Transverse colon (tissue), 4 donors: Measurements from ENCODE around the gene IRF8. TPM values are rescaled to one million over a fixed set of nuclear protein-coding genes. Genes with fewer than 3 reads are reported as not detected.

Experiments used
- DNase-seq: peaks from one replicate; pipeline ENCODE4 v3.0.0-alpha.2; 2019
- H3K27ac ChIP-seq, 4 donors: fragments of 200-600 bp; sonication (generic); 2 replicates each; pipeline ENCODE4 v1.5.1; 2016 to 2018; ENCODE audit warnings: inconsistent platforms in 4 of 4
- H3K27me3 ChIP-seq: fragments of 200-600 bp; sonication (generic); 2 replicates; pipeline ENCODE4 v1.5.1; 2017; ENCODE audit warnings: inconsistent platforms
- H3K36me3 ChIP-seq, 4 donors: fragments of 200-600 bp; sonication (generic); 2 replicates each; pipeline ENCODE4 v1.5.1; 2017 to 2019; ENCODE audit warnings: inconsistent platforms in 4 of 4
- H3K4me1 ChIP-seq, 4 donors: fragments of 200-600 bp; sonication (generic); 2 replicates each; pipeline ENCODE4 v1.5.1; 2017 to 2020; ENCODE audit warnings: inconsistent platforms in 4 of 4
- H3K4me3 ChIP-seq, 4 donors: fragments of 200-600 bp; sonication (generic); 1 replicate in 1 of 4; 2 replicates in 3 of 4; pipeline versions ENCODE4 v1.5.1 to v1.6.1; 2017 to 2019; ENCODE audit warnings: inconsistent platforms in 4 of 4
- H3K9me3 ChIP-seq, 2 donors: fragments of 200-600 bp; sonication (generic); 2 replicates each; pipeline ENCODE4 v1.5.1; 2017 to 2019; ENCODE audit warnings: inconsistent platforms in 2 of 2
- CTCF ChIP-seq, 5 experiments: fragments of 200-600 bp in 3 of 5; fragments of 450-650 bp in 2 of 5; sonication (generic) in 3 of 5; IDR thresholded peaks; 1 replicate in 2 of 5; 2 replicates in 3 of 5; pipeline ENCODE4 v1.5.1; 2016 to 2017; ENCODE audit warnings: antibody characterized with exemption in 5 of 5, inconsistent platforms in 3 of 5, mild to moderate bottlenecking in 2 of 5, moderate library complexity in 1 of 5
- EP300 ChIP-seq: sonication (generic); formaldehyde crosslinking; IDR thresholded peaks from one replicate; pipeline ENCODE4 v1.6.1; 2017; ENCODE audit warnings: antibody characterized with exemption, low read depth
- POLR2A ChIP-seq: fragments of 450-650 bp; IDR thresholded peaks from one replicate; pipeline ENCODE4 v1.6.1; 2016; ENCODE audit warnings: antibody characterized with exemption, mild to moderate bottlenecking, moderate library complexity
- POLR2AphosphoS5 ChIP-seq, 3 donors: sonication (generic); formaldehyde crosslinking; IDR thresholded peaks; one replicate each; pipeline ENCODE4 v1.6.1; 2016; ENCODE audit warnings: antibody characterized with exemption in 3 of 3
- WGBS, 2 donors: methylation state at CpG; one replicate each; pipeline ENCODE4 v1.1.5; 2018; ENCODE audit warnings: low coverage in 1 of 2; 5-methylcytosine and 5-hydroxymethylcytosine counted together
- in situ Hi-C, 4 donors: fragments of 200-750 bp; cut with MboI; loops; one replicate each; pipeline versions ENCODE4 v1.15.0 to v1.15.1; 2017; ENCODE audit warnings: low sequenced_read_pairs in 3 of 4, low pct_ligation_motif_present in 1 of 4, low pct_unique_long_range_greater_than_20kb in 1 of 4
- intact Hi-C: fragments of 100-400 bp; cut with DNase I; formaldehyde crosslinking; loops from one replicate; pipeline ENCODE4 v1.15.1; 2023; ENCODE audit warnings: low total_unique reads
- total RNA-seq, 4 donors: library from RNA; depleted of rRNA; stranded (reverse); fragments of >200 nt; gene quantifications; one replicate each; pipeline ENCODE4 v1.1.0, GENCODE V29; 2016

IRF8 gene
- total RNA-seq, 4 donors from 2014 or later: 20.7 to 70.7 (median 45.2) TPM

GRCh38 chr16:85860413-85861094 is 38.4 kb upstream of the IRF8 start:
- no peaks in the 10 kb centered on the region for H3K36me3 ChIP-seq
- DNase-seq: no peak
- H3K27me3 ChIP-seq: no peaks in the 10 kb centered on the region
- no peaks in the 10 kb centered on the region for H3K4me1 ChIP-seq
- no peaks in the 10 kb centered on the region for H3K9me3 ChIP-seq
- H3K4me3 ChIP-seq: no peak overlapping the region
- intact Hi-C loops (no loop called here), in situ Hi-C loops (no loop called here)
- TF ChIP-seq POLR2AphosphoS5 (IDR thresholded peaks at IDR 0.05) (no peak), POLR2A (no peak), CTCF (IDR thresholded peaks at IDR 0.05) (no peak), EP300 (no peak)
- WGBS, 2 donors: 84% methylated on average over 12 of the region's 12 CpGs; no CpG with 5 or more reads in 1 of the 2 donors
- H3K27ac ChIP-seq: no peak overlapping the region

GRCh38 chr16:85861095-85861825 is 37.7 kb upstream of the IRF8 start:
- 75% methylated on average over 16 of the region's 16 CpGs; no CpG with 5 or more reads in 1 of the 2 donors for WGBS, 2 donors
- intact Hi-C loops (no loop called here), in situ Hi-C loops (no loop called here)
- no peaks in the 10 kb centered on the region for H3K27me3 ChIP-seq
- DNase-seq: no peak
- H3K4me3 ChIP-seq: no peak overlapping the region
- H3K9me3 ChIP-seq: no peaks in the 10 kb centered on the region
- no peak overlapping the region for H3K27ac ChIP-seq
- TF ChIP-seq POLR2A: no peak
- TF ChIP-seq POLR2AphosphoS5 (IDR thresholded peaks at IDR 0.05): no peak
- no peak for TF ChIP-seq EP300
- no peak for TF ChIP-seq CTCF (IDR thresholded peaks at IDR 0.05)
- no peaks in the 10 kb centered on the region for H3K36me3 ChIP-seq
- H3K4me1 ChIP-seq: no peaks in the 10 kb centered on the region

- WGBS, 2 donors: 85 to 92% methylated on average over 2 to 19 of the region's 19 CpGs
- no peaks in the 10 kb centered on the region for H3K27me3 ChIP-seq
- intact Hi-C loops: no loop called here
- no peaks in the 10 kb centered on the region for H3K36me3 ChIP-seq
- H3K4me1 ChIP-seq: no peaks in the 10 kb centered on the region
- no peak for DNase-seq
- H3K27ac ChIP-seq: no peak overlapping the region
- TF ChIP-seq CTCF (IDR thresholded peaks at IDR 0.05) (no peak), POLR2AphosphoS5 (IDR thresholded peaks at IDR 0.05) (no peak), EP300 (no peak), POLR2A (no peak)
- in situ Hi-C loops: no loop called here
- no peaks in the 10 kb centered on the region for H3K9me3 ChIP-seq
- no peak overlapping the region for H3K4me3 ChIP-seq
These were observed 36.2 kb upstream of the IRF8 start for GRCh38 chr16:85862476-85863383.

- in situ Hi-C loops: no loop called here
- no peaks in the 10 kb centered on the region for H3K36me3 ChIP-seq
- no peak for DNase-seq
- no peaks in the 10 kb centered on the region for H3K9me3 ChIP-seq
- no peak overlapping the region for H3K4me3 ChIP-seq
- no peaks in the 10 kb centered on the region for H3K4me1 ChIP-seq
- WGBS, 2 donors: 87 to 94% methylated on average over 3 to 5 of the region's 5 CpGs
- no peak overlapping the region for H3K27ac ChIP-seq
- TF ChIP-seq EP300 (no peak), CTCF (IDR thresholded peaks at IDR 0.05) (no peak), POLR2A (no peak), POLR2AphosphoS5 (IDR thresholded peaks at IDR 0.05) (no peak)
- intact Hi-C loops: no loop called here
- H3K27me3 ChIP-seq: no peaks in the 10 kb centered on the region
These were observed 35.6 kb upstream of the IRF8 start for GRCh38 chr16:85863384-85863774.
